OCI-LY1 (cell line): ENCODE data around the gene RAD51B.

Experiments used
- H2AFZ ChIP-seq: fragments of 200-600 bp; sonication (generic), shearing (Covaris generic); 2 replicates; pipeline ENCODE4 v1.6.0; 2014; ENCODE audit warnings: antibody characterized with exemption, mild to moderate bottlenecking, low read length
- H3F3A ChIP-seq: fragments of 200-600 bp; sonication (generic), shearing (Covaris generic); 2 replicates; pipeline ENCODE4 v1.6.0; 2014; ENCODE audit warnings: mild to moderate bottlenecking, antibody characterized with exemption, low read length, moderate library complexity; ENCODE audit not compliant: insufficient read depth
- H3K27ac ChIP-seq: fragments of 200-600 bp; sonication (generic); 2 replicates; pipeline ENCODE4 v1.5.1; 2014; ENCODE audit warnings: low read length, mixed run types, mild to moderate bottlenecking, low read depth; ENCODE audit not compliant: poor library complexity, severe bottlenecking
- H3K27me3 ChIP-seq: fragments of 200-600 bp; sonication (generic); 2 replicates; pipeline ENCODE4 v1.6.0; 2014; ENCODE audit warnings: antibody characterized with exemption, mild to moderate bottlenecking, low read length, moderate library complexity; ENCODE audit not compliant: insufficient read depth
- H3K36me3 ChIP-seq: fragments of 200-600 bp; sonication (generic); 2 replicates; pipeline ENCODE4 v1.6.1; 2014; ENCODE audit warnings: mild to moderate bottlenecking, antibody characterized with exemption, low read length, moderate library complexity, mixed read lengths; ENCODE audit not compliant: insufficient read depth
- H3K4me1 ChIP-seq: fragments of 200-600 bp; sonication (generic); 2 replicates; pipeline ENCODE4 v1.5.1; 2014; ENCODE audit warnings: mild to moderate bottlenecking, low read length, moderate library complexity; ENCODE audit not compliant: insufficient read depth, severe bottlenecking
- H3K4me2 ChIP-seq: fragments of 200-600 bp; sonication (generic), shearing (Covaris generic); 2 replicates; pipeline ENCODE4 v1.6.1; 2014; ENCODE audit warnings: low read length
- H3K4me3 ChIP-seq: fragments of 200-600 bp; sonication (generic); 2 replicates; pipeline ENCODE4 v1.5.1; 2014; ENCODE audit warnings: low read length, low read depth, mild to moderate bottlenecking, mixed read lengths; ENCODE audit not compliant: poor library complexity, severe bottlenecking
- H3K79me2 ChIP-seq: fragments of 200-600 bp; shearing (Covaris generic); 2 replicates; pipeline ENCODE4 v1.6.1; 2016; ENCODE audit warnings: mixed run types, low read length, mixed read lengths; ENCODE audit not compliant: insufficient read depth
- H3K9ac ChIP-seq: fragments of 200-600 bp; sonication (generic), shearing (Covaris generic); 2 replicates; pipeline ENCODE4 v1.6.1; 2014; ENCODE audit warnings: mild to moderate bottlenecking, low read length, mixed read lengths
- H3K9me2 ChIP-seq: fragments of 200-600 bp; sonication (generic), shearing (Covaris generic); 2 replicates; pipeline ENCODE4 v1.6.1; 2014; ENCODE audit warnings: low read depth, mild to moderate bottlenecking, low read length, mixed read lengths
- H3K9me3 ChIP-seq: fragments of 200-600 bp; shearing (Covaris generic); 2 replicates; pipeline ENCODE4 v1.6.1; 2014; ENCODE audit warnings: low read length, mixed read lengths
- H4K20me1 ChIP-seq: fragments of 200-600 bp; sonication (generic), shearing (Covaris generic); 2 replicates; pipeline ENCODE4 v1.6.0; 2016; ENCODE audit warnings: mild to moderate bottlenecking, low read length; ENCODE audit not compliant: insufficient read depth
- CTCF ChIP-seq: fragments of 200-600 bp; sonication (generic), shearing (Covaris generic); IDR thresholded peaks from 2 replicates; pipeline ENCODE4 v1.5.1; 2017; ENCODE audit warnings: mild to moderate bottlenecking, antibody characterized with exemption, low read length, moderate library complexity, mixed read lengths
- EZH2 ChIP-seq: fragments of 200-600 bp; sonication (generic), shearing (Covaris generic); IDR thresholded peaks from 2 replicates; pipeline ENCODE4 v1.8.0; 2017; ENCODE audit warnings: borderline replicate concordance, mixed run types, mild to moderate bottlenecking, antibody characterized with exemption, low read length, moderate library complexity, mixed read lengths

The RAD51B gene

GRCh38 chr14:67949771-67950170, 130.2 kb downstream of the RAD51B start:
- Histone ChIP-seq H3F3A (no peaks in the 10 kb centered on the region), H3K27me3 (no peaks in the 10 kb centered on the region), H2AFZ (no peak overlapping the region), H3K9me3 (peaks cover 5% of the 10 kb centered on the region; the same call in 1 of the 2 replicates), H3K4me1 (no peaks in the 10 kb centered on the region), H3K9me2 (no peaks in the 10 kb centered on the region), H3K9ac (no peak overlapping the region), H3K79me2 (no peaks in the 10 kb centered on the region), H3K4me3 (no peak overlapping the region), H3K27ac (no peak overlapping the region), H4K20me1 (no peaks in the 10 kb centered on the region), H3K36me3 (no peaks in the 10 kb centered on the region), H3K4me2 (no peak overlapping the region)
- no peak for TF ChIP-seq EZH2
- no peak for TF ChIP-seq CTCF

GRCh38 chr14:67950386-67950785, 130.8 kb downstream of the RAD51B start:
- TF ChIP-seq CTCF (no peak), EZH2 (no peak)

GRCh38 chr14:67951529-67952135, 132.1 kb downstream of the RAD51B start:
- Histone ChIP-seq H3F3A (no peaks in the 10 kb centered on the region), H3K27ac (no peak overlapping the region), H3K9me3 (peaks cover 5% of the 10 kb centered on the region; the same call in 1 of the 2 replicates), H3K4me2 (no peak overlapping the region), H3K27me3 (no peaks in the 10 kb centered on the region), H4K20me1 (no peaks in the 10 kb centered on the region), H3K36me3 (no peaks in the 10 kb centered on the region), H3K79me2 (no peaks in the 10 kb centered on the region), H3K9me2 (no peaks in the 10 kb centered on the region), H3K4me1 (no peaks in the 10 kb centered on the region), H2AFZ (no peak overlapping the region), H3K9ac (no peak overlapping the region), H3K4me3 (no peak overlapping the region)
- no peak for TF ChIP-seq CTCF
- no peak for TF ChIP-seq EZH2

More at GRCh38 chr14:67950386-67950785, 130.8 kb downstream of the RAD51B start:
- no peak overlapping the region for H3K27ac ChIP-seq
- H3K4me1 ChIP-seq, result no peaks in the 10 kb centered on the region
- no peaks in the 10 kb centered on the region for H3K36me3 ChIP-seq
- H4K20me1 ChIP-seq, result no peaks in the 10 kb centered on the region
- H2AFZ ChIP-seq, result no peak overlapping the region
- H3F3A ChIP-seq, result no peaks in the 10 kb centered on the region
- no peaks in the 10 kb centered on the region for H3K9me2 ChIP-seq
- H3K79me2 ChIP-seq, result no peaks in the 10 kb centered on the region
- no peak overlapping the region for H3K4me3 ChIP-seq
- H3K9me3 ChIP-seq, result peaks cover 5% of the 10 kb centered on the region; the same call in 1 of the 2 replicates
- no peak overlapping the region for H3K9ac ChIP-seq
- no peaks in the 10 kb centered on the region for H3K27me3 ChIP-seq
- H3K4me2 ChIP-seq, result no peak overlapping the region
